Measurements from ENCODE around the gene KRT6A.

The KRT6A gene

GRCh38 chr12:52514471-52515318 lies 21.6 kb upstream of the KRT6A start:
- Histone ChIP-seq H3K9me3 (no peaks in the 10 kb centered on the region), H3K4me1 (no peaks in the 10 kb centered on the region), H3K36me3 (no peaks in the 10 kb centered on the region), H3K27me3 (peaks cover 13% of the 10 kb centered on the region), H3K4me3 (ENCODE audit: low read depth, low read length) (no peak overlapping the region)
- DNase-seq: no peak
- TF ChIP-seq CTCF (IDR thresholded peaks at IDR 0.05; ENCODE audit: low read depth, low read length): no peak

- Histone ChIP-seq H3K9me3 (no peaks in the 10 kb centered on the region), H3K36me3 (no peaks in the 10 kb centered on the region), H3K4me1 (no peaks in the 10 kb centered on the region), H3K4me3 (ENCODE audit: low read depth, low read length) (no peak overlapping the region), H3K27me3 (peaks cover 9% of the 10 kb centered on the region)
- no peak for DNase-seq
- no peak for TF ChIP-seq CTCF (IDR thresholded peaks at IDR 0.05; ENCODE audit: low read depth, low read length)
These were observed 20.7 kb upstream of the KRT6A start for GRCh38 chr12:52513736-52514135.

GRCh38 chr12:52508211-52508610 lies 15.2 kb upstream of the KRT6A start:
- no peaks in the 10 kb centered on the region for H3K9me3 ChIP-seq
- DNase-seq: no peak
- H3K36me3 ChIP-seq: no peaks in the 10 kb centered on the region
- TF ChIP-seq CTCF (IDR thresholded peaks at IDR 0.05; ENCODE audit: low read depth, low read length): no peak
- H3K27me3 ChIP-seq: peaks cover 7% of the 10 kb centered on the region
- no peak overlapping the region for H3K4me3 ChIP-seq (ENCODE audit: low read depth, low read length)
- no peaks in the 10 kb centered on the region for H3K4me1 ChIP-seq

GRCh38 chr12:52506858-52507715 lies 14.0 kb upstream of the KRT6A start:
- H3K4me1 ChIP-seq: no peaks in the 10 kb centered on the region
- no peak overlapping the region for H3K4me3 ChIP-seq (ENCODE audit: low read depth, low read length)
- TF ChIP-seq CTCF (IDR thresholded peaks at IDR 0.05; ENCODE audit: low read depth, low read length): peak; percentile 60
- DNase-seq: no peak
- H3K27me3 ChIP-seq: peaks cover 4% of the 10 kb centered on the region
- no peaks in the 10 kb centered on the region for H3K36me3 ChIP-seq
- H3K9me3 ChIP-seq: no peaks in the 10 kb centered on the region

GRCh38 chr12:52502877-52503276 lies 9.8 kb upstream of the KRT6A start:
- no peak overlapping the region for H3K4me3 ChIP-seq (ENCODE audit: low read depth, low read length)
- no peaks in the 10 kb centered on the region for H3K4me1 ChIP-seq
- TF ChIP-seq CTCF (IDR thresholded peaks at IDR 0.05; ENCODE audit: low read depth, low read length): no peak
- H3K27me3 ChIP-seq: peaks cover 17% of the 10 kb centered on the region
- H3K9me3 ChIP-seq: no peaks in the 10 kb centered on the region
- H3K36me3 ChIP-seq: no peaks in the 10 kb centered on the region
- no peak for DNase-seq
